NT2/D1 (cell line): Measurements from ENCODE around the gene STMP1.

Experiments
- DNase-seq: peaks from one replicate; pipeline ENCODE4 v3.0.0-alpha.2; 2011; ENCODE audit warnings: low read depth, low spot score
- H3K27me3 ChIP-seq: 2 replicates; pipeline ENCODE4 v1.6.0; 2011; ENCODE audit warnings: mild to moderate bottlenecking; ENCODE audit not compliant: insufficient read length, insufficient read depth
- H3K36me3 ChIP-seq: 2 replicates; pipeline ENCODE4 v1.6.1; 2011; ENCODE audit warnings: mild to moderate bottlenecking, low read length, mixed read lengths; ENCODE audit not compliant: insufficient read depth, insufficient read length
- H3K4me1 ChIP-seq: 2 replicates; pipeline ENCODE4 v1.5.1; 2011; ENCODE audit not compliant: insufficient read depth, insufficient read length
- H3K4me3 ChIP-seq: 2 replicates; pipeline ENCODE4 v1.5.1; 2011; ENCODE audit warnings: low read depth; ENCODE audit not compliant: insufficient read length
- H3K9ac ChIP-seq: 2 replicates; pipeline ENCODE4 v1.6.0; 2011; ENCODE audit warnings: low read depth; ENCODE audit not compliant: insufficient read length
- H3K9me3 ChIP-seq: 2 replicates; pipeline ENCODE4 v1.5.1; 2011; ENCODE audit warnings: mild to moderate bottlenecking, low read length; ENCODE audit not compliant: insufficient read depth
- SUZ12 ChIP-seq: IDR thresholded peaks from 2 replicates; pipeline ENCODE4 v1.6.1; 2011; ENCODE audit not compliant: insufficient read length, insufficient read depth; ENCODE audit errors: extremely low read depth
- YY1 ChIP-seq: IDR thresholded peaks from 2 replicates; pipeline ENCODE4 v1.6.1; 2011; ENCODE audit not compliant: insufficient read length, insufficient read depth
- ZNF274 ChIP-seq: IDR thresholded peaks from 2 replicates; pipeline ENCODE4 v1.6.1; 2011; ENCODE audit warnings: mild to moderate bottlenecking, low read depth, low read length

Gene STMP1

DNA sequence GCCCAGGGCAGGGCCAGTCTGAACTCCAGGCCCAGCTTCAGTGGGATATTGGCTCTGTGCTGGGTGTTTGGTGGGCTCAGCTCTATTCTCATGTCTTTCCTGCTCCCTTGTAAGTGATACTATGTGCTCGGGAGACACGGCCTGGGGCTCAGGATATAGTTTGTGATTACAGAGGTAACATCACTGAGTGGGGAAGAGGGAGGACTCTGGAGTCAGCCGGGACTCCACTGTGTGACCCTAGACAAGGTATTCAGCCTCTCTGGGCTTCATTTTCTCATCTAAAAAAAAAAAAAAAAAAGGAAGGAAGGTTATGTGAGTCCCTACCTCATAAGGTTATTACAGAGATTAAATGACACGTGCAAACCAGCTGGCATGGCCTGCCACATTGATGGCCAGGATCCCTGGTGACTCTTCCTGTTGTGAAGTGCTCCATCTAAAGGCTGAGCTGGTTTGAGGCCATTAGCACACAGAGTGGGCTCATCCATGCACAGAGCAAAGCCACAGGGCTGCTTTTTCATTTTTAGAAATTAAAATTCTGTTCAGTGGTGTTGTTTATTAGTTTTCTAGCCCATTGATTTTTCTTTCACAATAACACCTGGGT, 50.0 kb downstream of the STMP1 start:
- DNase-seq: no peak
- TF ChIP-seq YY1: no peak
- no peak for TF ChIP-seq SUZ12
- no peak for TF ChIP-seq ZNF274

DNA sequence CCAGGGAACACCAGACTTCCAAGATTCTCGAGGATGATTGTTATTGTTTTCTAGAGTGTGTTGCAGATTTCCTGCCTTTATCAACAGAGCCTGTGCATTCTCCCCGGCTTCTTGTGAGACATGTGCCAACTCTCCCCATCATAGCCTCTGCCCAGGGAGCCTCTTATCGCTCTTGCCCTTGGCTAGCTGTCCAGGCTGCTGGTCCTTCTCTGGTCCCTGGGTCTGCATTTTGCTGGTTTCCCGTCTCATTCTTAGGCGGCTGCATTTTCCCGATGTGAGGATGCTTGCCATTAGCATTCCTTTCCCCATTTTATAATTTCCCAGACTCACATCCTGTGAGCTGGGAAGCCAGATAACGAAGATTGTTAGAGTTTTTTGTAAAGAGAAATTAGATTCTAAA, 50.5 kb downstream of the STMP1 start:
- TF ChIP-seq SUZ12 (no peak), YY1 (no peak), ZNF274 (no peak)
- H3K9me3 ChIP-seq: no peaks in the 10 kb centered on the region
- H3K36me3 ChIP-seq: no peaks in the 10 kb centered on the region
- no peak for DNase-seq
- no peaks in the 10 kb centered on the region for H3K27me3 ChIP-seq
- peaks cover 5% of the 10 kb centered on the region for H3K4me1 ChIP-seq
- H3K9ac ChIP-seq: no peak overlapping the region
- H3K4me3 ChIP-seq: no peak overlapping the region

More for the DNA sequence above, 50.0 kb downstream of the STMP1 start:
- Histone ChIP-seq H3K9me3 (no peaks in the 10 kb centered on the region), H3K4me3 (no peak overlapping the region), H3K9ac (no peak overlapping the region), H3K36me3 (no peaks in the 10 kb centered on the region), H3K27me3 (no peaks in the 10 kb centered on the region), H3K4me1 (peaks cover 5% of the 10 kb centered on the region)

- TF ChIP-seq YY1: no peak
- no peak for TF ChIP-seq ZNF274
- no peak for TF ChIP-seq SUZ12
- no peaks in the 10 kb centered on the region for H3K9me3 ChIP-seq
- no peak overlapping the region for H3K9ac ChIP-seq
- DNase-seq: no peak
- no peaks in the 10 kb centered on the region for H3K27me3 ChIP-seq
- peaks cover 5% of the 10 kb centered on the region for H3K4me1 ChIP-seq
- H3K4me3 ChIP-seq: no peak overlapping the region
- H3K36me3 ChIP-seq: no peaks in the 10 kb centered on the region
Observed at GRCh38 chr7:135713836-135714470, 51.6 kb downstream of the STMP1 start.

- Histone ChIP-seq H3K9ac (no peak overlapping the region), H3K27me3 (no peaks in the 10 kb centered on the region), H3K4me3 (no peak overlapping the region), H3K4me1 (peaks cover 5% of the 10 kb centered on the region), H3K9me3 (no peaks in the 10 kb centered on the region), H3K36me3 (no peaks in the 10 kb centered on the region)
- TF ChIP-seq SUZ12 (no peak), ZNF274 (no peak), YY1 (no peak)
- DNase-seq: peak; percentile 51
Observed at GRCh38 chr7:135714534-135715009, 52.3 kb downstream of the STMP1 start.

- Histone ChIP-seq H3K4me1 (peaks cover 5% of the 10 kb centered on the region), H3K36me3 (no peaks in the 10 kb centered on the region), H3K9me3 (no peaks in the 10 kb centered on the region), H3K9ac (no peak overlapping the region), H3K27me3 (no peaks in the 10 kb centered on the region), H3K4me3 (no peak overlapping the region)
- TF ChIP-seq SUZ12: no peak
- no peak for TF ChIP-seq YY1
- no peak for TF ChIP-seq ZNF274
- DNase-seq: no peak
Observed at GRCh38 chr7:135715055-135715522, 52.8 kb downstream of the STMP1 start.

- TF ChIP-seq SUZ12 (no peak), ZNF274 (no peak), YY1 (no peak)
- Histone ChIP-seq H3K4me3 (no peak overlapping the region), H3K9me3 (no peaks in the 10 kb centered on the region), H3K4me1 (peaks cover 5% of the 10 kb centered on the region), H3K27me3 (no peaks in the 10 kb centered on the region), H3K36me3 (no peaks in the 10 kb centered on the region), H3K9ac (no peak overlapping the region)
- no peak for DNase-seq
Observed at GRCh38 chr7:135715673-135716072, 53.4 kb downstream of the STMP1 start.

- TF ChIP-seq YY1 (no peak), SUZ12 (no peak), ZNF274 (no peak)
- Histone ChIP-seq H3K9ac (no peak overlapping the region), H3K4me1 (peaks cover 2% of the 10 kb centered on the region), H3K9me3 (no peaks in the 10 kb centered on the region), H3K36me3 (no peaks in the 10 kb centered on the region), H3K27me3 (no peaks in the 10 kb centered on the region), H3K4me3 (no peak overlapping the region)
- no peak for DNase-seq
Observed at GRCh38 chr7:135716677-135717238, 54.4 kb downstream of the STMP1 start.
